ENCODE results near the gene KCNK5.

KCNK5 gene

DNA sequence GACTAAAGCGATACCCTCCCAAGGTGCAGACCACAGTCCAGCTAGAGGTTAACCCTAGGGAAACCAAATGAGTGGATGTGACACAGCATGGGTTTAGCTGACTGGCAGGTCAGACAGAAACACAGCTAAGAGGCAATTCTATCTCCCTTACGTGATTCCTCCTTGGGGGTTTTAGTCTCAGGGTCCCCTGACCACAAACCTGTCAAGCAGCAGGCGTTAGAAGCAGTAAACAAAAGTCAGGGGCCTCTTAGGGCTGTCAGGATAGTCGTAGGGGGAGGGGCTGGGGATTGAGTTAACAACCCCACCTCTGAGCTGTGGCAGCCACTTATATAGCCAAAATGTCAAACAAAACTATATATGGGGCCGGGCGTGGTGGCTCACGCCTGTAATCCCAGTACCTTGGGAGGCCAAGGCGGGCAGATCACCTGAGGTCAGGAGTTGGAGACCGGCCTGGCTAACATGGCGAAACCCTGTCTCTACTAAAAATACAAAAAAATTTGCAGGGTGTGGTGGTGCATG is 13.6 kb downstream of the KCNK5 start:
- no peak for DNase-seq (ENCODE audit: low spot score)

DNA sequence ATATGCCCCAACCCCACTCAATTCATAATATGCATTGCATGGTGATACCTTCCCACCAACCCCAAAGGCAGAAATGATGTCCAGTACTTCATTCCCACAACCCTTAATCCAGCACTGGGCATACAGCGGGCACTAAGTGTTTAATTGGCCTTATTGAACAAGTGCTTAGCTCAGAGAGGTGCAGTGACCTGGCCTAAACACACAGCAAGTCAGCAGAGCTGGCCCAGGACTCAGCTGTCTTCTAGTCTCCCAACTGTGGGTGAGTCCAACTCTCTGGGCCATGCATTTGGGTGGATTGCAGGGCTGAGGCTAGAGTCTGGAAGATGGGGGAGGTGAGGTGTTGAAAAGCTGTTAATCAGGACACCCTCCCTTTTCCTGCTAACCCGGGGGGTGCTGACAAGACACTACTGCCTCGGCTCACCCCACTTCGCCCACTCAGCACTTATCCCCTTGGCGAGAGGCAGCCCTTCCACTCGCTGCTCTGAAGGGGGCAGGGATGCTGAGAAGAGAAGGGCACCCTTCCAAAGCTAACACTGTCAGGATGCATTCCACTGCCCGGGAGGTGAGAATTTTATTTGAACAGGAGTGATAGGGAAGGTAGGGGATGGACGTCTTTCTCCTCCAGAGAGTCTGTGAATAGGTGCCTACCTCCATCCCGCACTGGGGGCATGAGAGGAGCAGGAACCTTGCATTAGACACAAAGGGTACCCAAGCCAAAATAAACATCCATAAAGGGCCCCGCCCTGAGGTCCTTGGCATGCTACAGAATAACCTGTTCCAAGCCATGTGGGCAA is 14.2 kb downstream of the KCNK5 start:
- no peak for DNase-seq (ENCODE audit: low spot score)

DNA sequence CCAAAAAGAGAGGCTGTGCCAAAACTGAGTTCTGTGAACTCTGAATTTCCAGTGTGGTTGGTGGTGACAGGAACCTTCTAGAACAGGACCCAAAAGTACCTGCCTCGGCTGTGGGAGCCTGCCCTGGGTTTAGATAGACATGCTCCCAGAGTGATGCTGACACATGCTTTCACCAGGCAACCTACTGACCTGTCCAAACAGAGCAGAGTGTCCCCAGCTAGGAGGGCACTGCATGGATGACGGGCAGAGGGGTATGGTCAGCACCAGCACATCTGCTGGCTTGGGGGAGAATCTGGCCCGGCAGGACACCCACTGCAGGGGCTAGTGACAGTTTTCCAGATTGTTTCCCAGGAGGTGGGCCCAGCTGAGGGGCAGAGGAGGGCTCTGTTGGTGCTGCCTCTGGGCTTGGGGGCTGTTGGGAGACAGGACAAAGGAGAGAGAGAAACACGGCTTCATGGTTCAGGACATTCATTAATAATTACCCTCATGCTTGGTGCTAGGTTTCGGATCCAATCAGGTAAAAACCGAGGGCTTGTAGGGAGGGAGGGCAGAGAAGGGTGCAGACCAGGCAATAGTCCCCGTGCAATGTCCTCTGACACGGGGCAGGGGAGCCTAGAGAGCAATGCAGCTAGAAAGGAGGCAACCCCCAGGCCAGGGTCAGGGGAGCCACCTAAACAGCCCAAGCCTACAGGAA is 15.0 kb downstream of the KCNK5 start:
- no peak for DNase-seq (ENCODE audit: low spot score)

DNA sequence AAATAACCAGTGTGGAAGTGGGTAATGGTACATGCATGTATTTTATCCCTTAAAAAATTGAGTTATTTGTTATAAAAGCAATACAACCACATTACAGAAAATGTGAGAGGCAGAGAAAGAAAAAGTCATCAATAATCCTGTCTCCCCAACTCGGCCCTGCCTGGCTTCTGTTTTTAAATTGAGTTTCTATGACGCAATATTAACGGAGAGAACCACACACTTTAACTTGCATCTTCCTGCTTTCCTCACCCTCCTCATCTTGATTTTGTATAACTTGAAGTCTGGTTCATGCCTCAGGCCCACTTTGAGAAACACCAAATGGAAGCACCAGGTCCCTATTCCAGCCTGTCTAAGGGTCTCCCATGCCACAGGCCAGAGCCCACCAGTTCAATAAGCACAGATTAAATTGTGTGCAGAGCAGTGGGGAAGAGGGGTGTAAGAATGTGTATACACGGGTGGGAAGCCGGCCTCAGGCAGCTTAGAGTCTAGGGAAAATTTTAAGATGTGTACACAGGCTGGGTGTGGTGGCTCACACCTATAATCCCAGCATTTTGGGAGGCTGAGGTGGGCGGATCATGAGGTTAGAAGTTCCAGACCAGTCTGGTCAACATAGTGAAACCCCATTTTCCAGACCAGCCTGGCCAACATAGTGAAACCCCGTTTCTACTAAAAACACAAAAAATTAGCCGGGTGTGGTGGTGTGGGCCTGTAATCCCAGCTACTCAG is 15.9 kb downstream of the KCNK5 start:
- DNase-seq (ENCODE audit: low spot score) = no peak

DNA sequence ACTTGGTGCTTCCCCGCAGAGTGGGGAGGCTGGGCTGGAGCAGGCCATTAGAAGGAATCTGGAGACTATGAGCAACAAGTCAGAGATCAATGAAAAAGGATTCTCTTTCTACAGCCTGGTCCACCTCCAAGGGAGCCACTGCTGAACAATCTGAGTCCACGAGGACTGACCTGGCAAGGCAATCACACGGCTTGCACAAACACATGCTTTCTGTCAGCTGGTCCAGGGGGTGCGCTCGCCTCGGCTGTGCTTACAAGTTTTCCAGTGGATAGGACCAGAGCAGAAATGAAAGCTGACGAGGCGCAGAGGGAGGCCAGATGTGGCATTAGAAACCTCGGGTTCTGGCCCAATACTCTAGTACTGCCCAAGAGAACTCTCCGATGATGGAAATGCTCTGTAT is 18.1 kb downstream of the KCNK5 start:
- DNase-seq (ENCODE audit: low spot score) = no peak

DNA sequence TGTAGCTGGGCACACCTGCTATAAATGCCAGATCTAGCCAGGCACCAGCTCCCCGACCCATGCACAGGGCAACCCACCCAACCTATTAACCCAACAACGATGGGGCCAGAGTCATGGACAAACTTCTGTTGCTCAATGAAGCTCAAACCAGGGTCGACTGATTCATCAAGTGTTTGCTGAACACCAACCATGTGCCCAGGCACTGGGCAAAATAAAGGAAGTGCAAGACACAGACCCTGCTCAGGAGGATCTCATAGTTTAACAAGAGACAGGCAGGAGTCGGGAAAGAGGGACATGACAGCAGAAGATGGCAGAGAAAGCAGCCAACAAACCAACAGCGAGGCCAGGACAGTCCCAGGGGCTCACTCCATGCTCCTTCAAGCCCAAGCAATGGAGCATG is 18.8 kb downstream of the KCNK5 start:
- no peak for DNase-seq (ENCODE audit: low spot score)

DNA sequence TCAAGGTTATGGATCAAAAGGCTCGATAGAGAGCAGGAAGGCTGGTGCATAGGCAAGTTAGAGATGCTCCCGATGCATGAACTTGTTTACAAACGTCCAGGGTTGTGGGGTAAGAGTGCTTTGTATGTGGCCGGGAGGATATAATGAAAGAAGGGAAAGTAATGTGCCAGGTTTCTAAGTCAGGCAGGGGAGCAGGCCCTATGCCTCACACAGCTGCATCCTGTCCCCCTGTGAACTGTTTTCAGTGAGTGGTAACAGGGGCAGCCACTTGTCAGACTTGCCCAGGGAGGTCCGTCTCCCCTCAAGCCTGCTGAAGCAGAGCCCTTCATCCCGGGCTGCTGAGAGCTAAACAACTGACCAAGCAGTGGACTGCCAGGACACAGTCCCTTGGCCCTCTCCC is 19.4 kb downstream of the KCNK5 start:
- no peak for DNase-seq (ENCODE audit: low spot score)

DNA sequence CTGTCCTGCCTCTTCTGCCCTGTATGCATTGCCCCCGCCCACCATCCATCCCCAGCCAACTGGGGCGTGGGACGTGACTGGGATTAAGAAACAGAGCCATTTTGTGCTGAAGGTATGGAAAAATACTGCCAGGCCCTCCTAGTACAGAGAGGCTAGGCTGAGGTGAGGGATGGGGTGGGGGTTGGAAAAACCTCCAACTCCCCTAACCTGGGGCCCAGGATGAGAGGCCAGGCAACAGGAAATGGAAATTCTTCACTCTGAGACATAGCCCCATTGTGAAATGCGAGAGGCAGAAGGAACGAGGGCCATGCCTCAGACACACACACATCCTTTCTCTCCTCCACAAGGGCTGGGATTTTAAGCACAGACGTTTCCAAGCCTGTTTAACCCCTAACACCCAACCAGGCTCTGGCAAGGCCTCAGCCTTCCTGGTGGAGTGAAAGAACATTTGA is 19.9 kb downstream of the KCNK5 start:
- no peak for DNase-seq (ENCODE audit: low spot score)

DNA sequence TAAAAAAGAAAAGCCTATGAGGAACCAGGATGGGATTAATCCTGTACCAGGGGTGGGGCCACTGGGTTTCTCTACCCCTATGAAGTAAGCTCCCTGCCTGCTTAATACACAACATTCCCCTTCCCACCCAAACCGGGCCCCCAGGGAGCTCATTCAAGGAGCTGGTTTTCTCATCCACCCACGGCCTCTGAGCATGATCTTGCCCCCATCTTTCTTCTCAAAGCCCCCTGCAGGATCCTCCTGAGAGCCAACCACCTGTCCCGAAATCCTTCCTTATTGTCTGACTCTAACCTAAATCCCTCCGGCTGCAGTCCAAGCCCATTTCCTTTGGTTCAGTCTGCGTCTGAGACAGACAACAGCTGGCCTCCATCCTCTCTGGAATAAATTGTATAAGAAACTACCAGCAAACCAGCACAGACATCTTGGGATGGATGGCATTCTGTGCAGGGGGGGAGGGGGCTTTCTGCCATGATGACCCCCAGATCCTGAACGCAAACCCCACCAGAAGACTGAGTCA is 21.0 kb downstream of the KCNK5 start:
- DNase-seq (ENCODE audit: low spot score) = no peak

DNA sequence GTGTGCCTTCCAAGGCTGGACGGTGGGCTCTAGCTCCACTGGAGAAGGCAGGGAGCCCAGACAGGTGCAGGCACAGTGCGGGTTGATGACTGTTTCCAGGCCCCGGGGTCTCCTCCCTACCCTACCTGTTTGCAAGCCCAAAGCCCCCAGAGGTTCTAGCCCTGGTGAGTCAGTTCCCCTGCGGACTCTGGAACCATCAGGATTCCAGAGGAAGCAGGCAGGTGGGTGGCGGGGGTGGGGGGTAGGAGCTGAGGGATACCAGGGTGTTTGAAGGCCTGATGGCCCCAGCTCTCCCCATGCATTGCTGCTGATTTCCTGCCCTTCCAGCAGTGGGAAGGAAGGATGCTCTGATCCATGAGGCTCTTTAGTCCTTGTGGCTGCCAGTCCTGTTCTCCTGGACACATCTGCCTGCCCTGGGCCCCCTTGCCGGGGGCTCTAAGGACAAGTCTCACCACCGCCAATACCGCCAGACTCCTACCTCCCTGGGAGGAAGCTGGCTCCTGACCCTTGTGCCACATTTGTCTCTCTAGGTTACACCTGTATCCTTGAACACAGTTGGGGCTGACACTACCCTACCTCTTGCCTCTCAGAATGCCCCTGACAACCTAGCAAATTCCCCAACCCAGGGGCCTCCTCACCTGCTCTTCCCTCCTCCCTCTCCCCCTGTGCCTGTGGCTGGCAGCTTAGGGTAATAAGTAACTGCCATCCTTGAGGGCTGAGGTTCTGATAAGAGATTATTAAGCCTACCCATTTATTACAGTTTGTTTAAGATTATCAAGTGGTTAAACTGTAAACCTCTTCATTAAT is 21.7 kb downstream of the KCNK5 start:
- DNase-seq (ENCODE audit: low spot score) = no peak

DNA sequence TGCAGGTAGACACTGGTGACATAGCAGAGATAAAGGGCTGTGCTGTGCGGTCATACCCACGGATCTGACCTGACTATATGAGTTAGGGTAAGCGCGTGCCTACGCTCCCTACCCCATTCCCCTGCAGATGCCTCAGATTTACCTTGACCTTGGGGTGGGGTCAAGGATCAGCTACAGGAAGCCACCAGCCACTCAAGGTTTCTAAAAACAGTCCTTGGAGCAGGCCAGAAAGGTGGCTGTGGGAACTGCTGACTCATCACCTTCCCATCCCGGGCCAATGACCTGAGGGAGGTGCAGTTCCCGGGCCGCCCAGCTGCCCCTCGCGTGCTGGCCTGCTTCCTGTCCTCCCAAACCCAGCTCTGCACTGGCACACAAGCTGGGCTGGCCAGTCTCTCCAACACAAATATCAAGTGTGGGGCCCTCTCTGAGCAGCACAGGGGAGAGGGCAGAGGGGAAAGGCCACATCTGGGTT is 23.0 kb downstream of the KCNK5 start:
- DNase-seq (ENCODE audit: low spot score) = no peak

DNA sequence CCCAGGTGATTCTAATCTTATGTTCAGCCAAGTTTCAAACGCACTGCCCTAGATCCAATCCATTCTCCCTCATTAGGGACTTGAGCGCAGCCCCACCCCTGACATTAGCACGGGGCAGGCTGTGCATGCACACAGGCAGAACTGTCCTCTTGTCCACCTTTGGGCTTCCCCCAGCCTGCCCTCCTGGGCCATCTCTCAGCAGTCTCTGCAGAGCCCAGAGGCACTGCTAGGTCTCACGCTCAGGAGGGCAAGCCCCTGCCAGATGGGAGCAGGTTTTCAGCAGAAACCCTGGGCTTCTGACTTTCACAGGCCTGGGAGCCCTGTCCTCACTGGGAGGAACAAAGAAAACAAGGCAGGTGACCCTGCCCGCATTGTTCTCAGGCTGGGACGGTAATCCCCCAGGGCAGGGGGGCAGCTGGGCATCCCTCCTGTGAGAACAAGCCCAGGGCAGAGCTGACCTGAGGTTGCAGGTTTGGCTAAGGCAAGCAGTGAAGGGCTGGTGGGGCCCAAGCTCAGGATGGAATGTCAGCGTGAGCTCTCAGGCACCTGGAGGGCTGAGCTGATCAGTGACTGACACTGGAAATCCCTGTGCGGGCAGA is 24.5 kb downstream of the KCNK5 start:
- DNase-seq (ENCODE audit: low spot score) = peak; percentile 64

DNA sequence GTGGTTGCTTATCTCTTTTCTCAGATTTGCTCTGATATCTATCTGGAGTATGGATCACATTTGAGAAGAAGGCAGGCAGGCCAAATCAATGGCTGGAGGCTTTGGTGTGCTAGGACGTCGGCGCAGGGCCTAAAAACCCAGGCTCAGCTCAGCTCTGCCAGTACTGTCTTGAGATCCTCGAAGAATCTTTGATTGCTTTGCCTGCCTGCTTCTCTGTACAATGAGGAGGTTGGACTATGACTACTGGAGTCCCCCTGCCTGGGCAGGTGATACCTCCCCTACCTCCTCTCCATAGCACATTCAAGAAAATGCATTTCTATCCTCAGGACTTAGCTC is 25.1 kb downstream of the KCNK5 start:
- DNase-seq (ENCODE audit: low spot score) = no peak

DNA sequence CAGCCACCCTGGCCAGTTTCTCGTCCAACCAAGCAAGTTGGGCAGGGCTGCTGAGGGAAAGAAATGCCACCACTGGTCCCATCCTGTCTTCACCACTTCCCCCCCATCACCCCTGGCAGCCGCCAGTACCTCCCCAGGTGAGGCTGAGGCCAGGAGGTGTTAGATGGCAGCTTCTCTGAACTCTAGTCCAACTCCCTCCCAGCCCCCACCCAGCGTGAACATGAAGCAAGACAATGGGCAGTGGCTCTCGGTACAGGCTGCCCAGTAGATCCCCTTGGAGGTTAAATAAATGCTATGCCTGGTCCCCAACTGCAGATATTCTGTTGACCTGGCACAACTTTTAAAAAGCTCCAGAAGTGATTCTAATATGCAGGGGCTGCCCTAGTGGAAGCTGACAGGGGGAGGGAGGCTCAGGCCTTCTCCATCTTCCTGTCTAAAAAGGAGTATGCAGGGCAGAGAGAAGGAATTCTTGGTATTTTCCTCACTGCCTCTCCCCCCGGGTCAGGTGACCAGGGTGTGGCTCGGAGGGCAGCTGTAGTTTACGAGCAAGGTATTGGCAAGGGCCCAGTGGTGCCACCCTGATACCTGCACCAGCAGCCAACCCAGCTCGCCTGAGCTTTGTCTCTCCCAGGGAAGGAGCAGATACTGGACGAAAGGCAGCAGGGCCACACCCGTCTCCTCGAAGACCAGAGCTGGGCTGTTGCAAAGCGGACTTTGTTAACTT is 25.7 kb downstream of the KCNK5 start:
- no peak for DNase-seq (ENCODE audit: low spot score)

DNA sequence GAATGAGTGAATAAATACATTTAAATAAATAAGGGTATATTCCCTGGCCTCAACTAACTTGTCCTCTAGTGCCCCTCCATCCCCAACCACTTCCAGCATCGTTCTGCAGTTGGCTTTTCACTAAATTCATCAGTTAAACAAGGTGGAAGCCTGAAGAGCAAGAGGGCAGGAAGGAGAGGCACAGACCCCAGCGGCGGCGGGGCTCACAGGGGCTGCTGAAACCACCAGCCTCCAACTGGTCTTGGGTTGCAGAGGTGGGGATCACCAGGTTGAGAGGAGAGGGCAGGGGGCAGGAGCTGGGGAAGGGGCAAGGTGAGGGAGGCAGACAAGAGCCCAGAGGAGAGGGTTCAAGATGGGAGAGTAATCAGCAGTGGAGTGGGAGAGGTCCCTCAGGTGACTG is 27.1 kb downstream of the KCNK5 start:
- no peak for DNase-seq (ENCODE audit: low spot score)

DNA sequence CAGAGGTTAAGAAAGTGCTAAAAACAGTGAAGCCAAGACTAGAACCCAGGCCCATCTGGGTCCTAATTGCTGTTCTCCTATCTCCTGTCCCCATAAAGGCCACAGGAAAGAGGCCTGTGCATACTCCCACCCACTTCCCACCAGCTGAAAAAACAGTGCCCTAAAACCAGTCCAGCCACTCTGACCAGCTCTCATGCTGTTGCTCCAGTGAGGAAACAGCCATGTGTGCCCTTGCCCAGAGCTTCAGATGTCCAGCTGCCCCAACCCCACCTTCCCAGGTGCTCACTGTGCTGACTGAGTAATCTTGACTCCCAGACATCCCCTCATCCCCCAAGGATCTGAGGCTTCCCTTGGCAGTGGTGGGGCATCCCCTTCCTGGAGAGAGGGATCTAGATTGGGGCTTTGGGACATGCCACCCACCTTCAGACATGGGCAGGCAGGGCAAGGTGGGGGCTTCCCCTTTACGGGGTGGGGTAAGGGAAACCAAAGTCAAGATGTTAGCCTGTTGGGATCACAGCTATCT is 28.7 kb downstream of the KCNK5 start:
- DNase-seq (ENCODE audit: low spot score) = no peak

DNA sequence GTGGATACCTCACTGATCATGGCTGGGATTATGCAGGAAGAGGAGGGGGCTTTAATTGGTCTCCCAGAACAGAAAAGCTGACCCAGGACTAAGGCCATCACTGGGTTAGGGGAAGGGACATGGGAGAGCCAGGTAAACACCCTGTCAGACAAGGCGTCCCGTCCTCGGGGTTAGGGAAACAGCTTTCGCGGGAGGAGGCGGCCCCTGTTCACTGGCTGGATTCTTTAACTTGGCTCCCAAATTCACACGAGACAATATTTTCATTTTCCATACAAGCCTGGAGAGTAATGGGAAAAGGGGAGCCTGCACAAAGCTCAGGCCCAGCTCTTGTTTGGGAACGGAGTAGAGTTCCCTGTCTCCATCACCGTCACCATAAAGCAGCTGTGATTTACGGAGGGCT is 29.3 kb downstream of the KCNK5 start:
- no peak for DNase-seq (ENCODE audit: low spot score)

DNA sequence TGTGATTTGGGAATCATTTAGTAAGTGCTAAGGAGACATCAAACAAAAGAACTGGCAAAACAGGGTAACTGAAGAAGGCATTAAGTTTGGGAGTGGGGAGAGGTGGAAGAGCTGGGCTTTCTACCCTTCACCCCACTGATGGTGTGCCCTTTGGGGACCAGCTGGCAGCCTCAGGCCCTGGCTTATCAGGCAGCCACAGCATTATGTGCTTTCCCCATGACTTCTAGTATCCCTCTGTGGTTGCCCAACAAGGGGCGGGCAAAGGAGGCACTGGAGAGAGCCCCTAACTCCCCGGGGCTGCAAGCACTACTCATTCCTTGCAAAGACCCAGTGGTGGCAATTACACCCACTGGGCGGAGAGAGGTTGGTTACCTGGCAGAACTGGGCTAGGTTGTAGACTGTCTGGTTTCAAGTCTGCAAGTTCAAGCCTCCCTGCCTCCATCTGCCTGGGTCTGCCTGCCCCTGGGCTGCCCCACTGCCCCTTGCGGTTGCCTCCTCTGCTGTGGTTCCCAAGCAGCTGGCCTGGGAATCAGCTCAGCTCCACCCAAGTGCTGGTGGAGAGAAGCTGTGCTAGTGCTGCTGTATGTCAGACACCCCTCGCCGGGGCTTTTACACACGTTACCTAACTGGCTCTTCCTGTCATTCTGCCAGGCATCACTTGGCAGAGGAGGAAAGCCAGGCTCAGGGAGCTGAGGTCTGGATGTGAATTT is 29.9 kb downstream of the KCNK5 start:
- DNase-seq (ENCODE audit: low spot score) = no peak

DNA sequence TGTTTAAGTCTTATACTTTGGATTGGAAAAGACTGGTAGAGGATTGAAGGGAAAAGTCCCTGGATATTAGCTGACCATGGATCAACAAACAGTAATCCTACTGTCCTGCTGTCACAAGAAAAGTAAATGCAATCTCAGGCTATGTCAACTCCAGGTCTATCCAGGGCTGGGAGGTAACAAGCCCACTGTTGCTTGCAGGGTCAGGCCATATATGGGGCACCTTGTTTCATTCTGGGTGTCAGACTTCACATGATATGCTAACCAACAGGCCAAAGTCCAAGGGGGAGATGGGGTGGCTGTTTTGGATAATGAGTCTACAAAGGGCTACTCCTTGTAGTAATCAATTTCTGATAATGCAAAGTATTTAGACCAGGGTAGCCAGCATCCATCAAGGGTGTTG is 30.7 kb downstream of the KCNK5 start:
- DNase-seq (ENCODE audit: low spot score) = no peak
